Middle frontal gyrus (tissue), 1 donor: ENCODE results near the gene MCM6.
"Not testable (repeated sequence)": the region's sequence is repeated elsewhere in the genome, so short reads cannot be mapped to it uniquely, and the experiment has no call there.

ENCODE experiments used
- DNase-seq: peaks from one replicate; pipeline ENCODE4 v3.0.0-alpha.2; 2015; ENCODE audit warnings: low spot score; ENCODE audit errors: extremely low spot score

Gene MCM6

GRCh38 chr2:135876066-135876711, at the start of gene MCM6:
Gene MCM6 (minus strand): TSS chr2:135876443. CDS start chr2:135876365, 78 bp downstream.
- peak; percentile 91 for DNase-seq

- no peak for DNase-seq
Observed at GRCh38 chr2:135925571-135925970, 49.3 kb upstream of the MCM6 start.

- DNase-seq, result peak; percentile 64
Observed at GRCh38 chr2:135916207-135916606, 40.0 kb upstream of the MCM6 start.

GRCh38 chr2:135914485-135914884, 38.2 kb upstream of the MCM6 start:
- DNase-seq, result no peak

GRCh38 chr2:135913727-135914365, 37.6 kb upstream of the MCM6 start:
- peak; percentile 72 for DNase-seq

GRCh38 chr2:135909976-135910375, 33.7 kb upstream of the MCM6 start:
- no peak for DNase-seq

- no peak for DNase-seq
Observed at GRCh38 chr2:135905679-135906078, 29.4 kb upstream of the MCM6 start.

- no peak for DNase-seq
Observed at GRCh38 chr2:135904341-135904989, 28.2 kb upstream of the MCM6 start.

GRCh38 chr2:135903650-135904049, 27.4 kb upstream of the MCM6 start:
- no peak for DNase-seq

GRCh38 chr2:135899567-135899966, 23.3 kb upstream of the MCM6 start:
- no peak for DNase-seq

- DNase-seq, result no peak
Observed at GRCh38 chr2:135898234-135898786, 22.1 kb upstream of the MCM6 start.

GRCh38 chr2:135894930-135895329, 18.7 kb upstream of the MCM6 start:
- DNase-seq, result no peak

- DNase-seq, result no peak
Observed at GRCh38 chr2:135893374-135893794, 17.1 kb upstream of the MCM6 start.

- DNase-seq, result no peak
Observed at GRCh38 chr2:135890835-135891234, 14.6 kb upstream of the MCM6 start.

- DNase-seq, result no peak
Observed at GRCh38 chr2:135890149-135890548, 13.9 kb upstream of the MCM6 start.

GRCh38 chr2:135888587-135888986, 12.3 kb upstream of the MCM6 start:
- DNase-seq, result not testable (repeated sequence)

- no peak for DNase-seq
Observed at GRCh38 chr2:135885709-135886108, 9.5 kb upstream of the MCM6 start.

GRCh38 chr2:135882415-135882814, 6.2 kb upstream of the MCM6 start:
- DNase-seq, result no peak

- DNase-seq, result not testable (repeated sequence)
Observed at GRCh38 chr2:135876770-135877169, 527 bp upstream of the MCM6 start.

- DNase-seq, result no peak
Observed at GRCh38 chr2:135875491-135876065, 665 bp downstream of the MCM6 start.

GRCh38 chr2:135874777-135875365, 1.4 kb downstream of the MCM6 start:
- DNase-seq, result no peak

- DNase-seq, result no peak
Observed at GRCh38 chr2:135870571-135870970, 5.7 kb downstream of the MCM6 start.
